IMR-90 (cell line): ENCODE results near the gene UPB1. TPM values are rescaled to one million over a fixed set of nuclear protein-coding genes. Genes with fewer than 3 reads are reported as not detected.

Source experiments
- ATAC-seq: fragments of 200-7000 bp; cut with Tn5 transposase; 2 replicates; pipeline ENCODE4 v1.9.1; 2020; ENCODE audit warnings: low read depth, mild to moderate bottlenecking, moderate library complexity
- BruUV-seq: library from RNA; stranded (reverse); fragments of 400-500 nt; replicated peaks from 2 replicates; lab custom pipeline; 2021; lab: Mats Ljungman, UMichigan
- CTCF ChIA-PET: fragments of 300-600 bp; formaldehyde crosslinking; extraction: SDS; loops from one replicate; lab custom pipeline; 2021; ENCODE audit warnings: antibody characterized with exemption; lab: Yijun Ruan, JAX
- POLR2A ChIA-PET: fragments of 300-600 bp; sonication (Branson Sonifier 250); formaldehyde crosslinking; loops from one replicate; lab custom pipeline; 2022; ENCODE audit warnings: antibody characterized with exemption; ENCODE audit not compliant: unreplicated experiment; lab: Charles Lee
- DNase-seq: peaks from one replicate; pipeline ENCODE4 v3.0.0; 2013
- H2AFZ ChIP-seq: replicated peaks from 2 replicates; pipeline ENCODE3; 2013; ENCODE audit warnings: low read length, mild to moderate bottlenecking; ENCODE audit not compliant: poor library complexity
- H2AK5ac ChIP-seq: 2 replicates; pipeline ENCODE4 v1.6.1; 2013; ENCODE audit warnings: low read depth, low read length, inconsistent platforms
- H2AK9ac ChIP-seq: replicated peaks from 2 replicates; pipeline ENCODE3; 2013; ENCODE audit warnings: mild to moderate bottlenecking, low read depth, low read length, moderate library complexity; ENCODE audit not compliant: poor library complexity
- H2BK120ac ChIP-seq: 2 replicates; pipeline ENCODE4 v1.6.1; 2013; ENCODE audit warnings: low read depth, low read length, inconsistent platforms
- H2BK15ac ChIP-seq: 3 replicates; pipeline ENCODE4 v1.6.1; 2013; ENCODE audit warnings: low read depth, low read length, inconsistent platforms
- H2BK20ac ChIP-seq: 2 replicates; pipeline ENCODE4 v1.6.1; 2013; ENCODE audit warnings: low read depth, mild to moderate bottlenecking, inconsistent platforms, low read length, moderate library complexity
- H2BK5ac ChIP-seq: 2 replicates; pipeline ENCODE4 v1.6.1; 2013; ENCODE audit warnings: mild to moderate bottlenecking, low read depth, low read length, inconsistent platforms; ENCODE audit not compliant: poor library complexity, severe bottlenecking
- H3K14ac ChIP-seq: replicated peaks from 2 replicates; pipeline ENCODE4 v1.6.1; 2013; ENCODE audit warnings: low read depth, low read length, inconsistent platforms
- H3K18ac ChIP-seq: 2 replicates; pipeline ENCODE4 v1.6.1; 2013; ENCODE audit warnings: low read depth, low read length, control low read depth
- H3K23ac ChIP-seq: 2 replicates; pipeline ENCODE4 v1.6.1; 2013; ENCODE audit warnings: low read depth, low read length, inconsistent platforms
- H3K27ac ChIP-seq: 2 replicates; pipeline ENCODE4 v1.5.1; 2013; ENCODE audit warnings: mild to moderate bottlenecking, control low read depth, low read length; ENCODE audit not compliant: insufficient read depth
- H3K27me3 ChIP-seq: 2 replicates; pipeline ENCODE4 v1.6.1; 2013; ENCODE audit warnings: low read length; ENCODE audit not compliant: control insufficient read depth, insufficient read depth
- H3K36me3 ChIP-seq: 2 replicates; pipeline ENCODE4 v1.6.1; 2013; ENCODE audit warnings: low read length, mixed read lengths; ENCODE audit not compliant: control insufficient read depth, insufficient read depth
- H3K4ac ChIP-seq: 2 replicates; pipeline ENCODE4 v1.6.1; 2013; ENCODE audit warnings: low read depth, low read length, inconsistent platforms
- H3K4me1 ChIP-seq: 2 replicates; pipeline ENCODE4 v1.6.1; 2013; ENCODE audit warnings: low read length, mixed read lengths; ENCODE audit not compliant: control insufficient read depth, insufficient read depth
- H3K4me2 ChIP-seq: 2 replicates; pipeline ENCODE4 v1.6.1; 2013; ENCODE audit warnings: low read depth, mild to moderate bottlenecking, control low read depth, low read length, moderate library complexity
- H3K4me3 ChIP-seq: 2 replicates; pipeline ENCODE4 v1.5.1; 2013; ENCODE audit warnings: low read depth, mild to moderate bottlenecking, control low read depth, low read length, moderate library complexity; ENCODE audit not compliant: insufficient read depth
- H3K56ac ChIP-seq: 2 replicates; pipeline ENCODE4 v1.6.1; 2013; ENCODE audit warnings: low read length, inconsistent platforms; ENCODE audit not compliant: insufficient read depth; ENCODE audit errors: extremely low read depth
- H3K79me1 ChIP-seq, 2 experiments: 2 replicates each; pipeline ENCODE4 v1.6.1; 2013; ENCODE audit warnings: low read length in 2 of 2, inconsistent platforms in 1 of 2, low read depth in 1 of 2
- H3K9ac ChIP-seq: 2 replicates; pipeline ENCODE4 v1.6.1; 2013; ENCODE audit warnings: low read depth, low read length, control low read depth
- H3K9me1 ChIP-seq: 2 replicates; pipeline ENCODE4 v1.6.1; 2013; ENCODE audit warnings: low read length, inconsistent platforms; ENCODE audit not compliant: insufficient read depth
- H3K9me3 ChIP-seq: 2 replicates; pipeline ENCODE4 v1.6.1; 2013; ENCODE audit warnings: low read length; ENCODE audit not compliant: control insufficient read depth, insufficient read depth
- H4K20me1 ChIP-seq: 2 replicates; pipeline ENCODE4 v1.6.1; 2013; ENCODE audit warnings: low read length, inconsistent platforms; ENCODE audit not compliant: insufficient read depth
- H4K5ac ChIP-seq: 2 replicates; pipeline ENCODE4 v1.6.1; 2013; ENCODE audit warnings: mild to moderate bottlenecking, low read depth, low read length, control low read depth
- H4K8ac ChIP-seq, 2 experiments: 2 replicates each; pipeline ENCODE4 v1.6.1; 2013; ENCODE audit warnings: low read depth in 2 of 2, low read length in 2 of 2, control low read depth in 1 of 2, inconsistent platforms in 1 of 2
- H4K91ac ChIP-seq: 2 replicates; pipeline ENCODE4 v1.6.1; 2013; ENCODE audit warnings: low read depth, low read length, inconsistent platforms; ENCODE audit not compliant: insufficient read depth
- BHLHE40 ChIP-seq: fragments of 150-350 bp; IDR thresholded peaks from 2 replicates; pipeline ENCODE4 v1.6.1; 2016; ENCODE audit warnings: mild to moderate bottlenecking, low read depth, low read length
- CEBPB ChIP-seq: IDR thresholded peaks from 2 replicates; pipeline ENCODE4 v1.6.1; 2012; ENCODE audit warnings: low read depth, low read length, improper control_type of control experiment
- CHD1 ChIP-seq: IDR thresholded peaks from 2 replicates; pipeline ENCODE4 v1.6.1; 2012; ENCODE audit warnings: low read depth, low read length, improper control_type of control experiment
- CTCF ChIP-seq: conservative IDR thresholded peaks from 2 replicates; pipeline ENCODE4 v1.5.1; 2012; ENCODE audit warnings: mild to moderate bottlenecking, low read depth, low read length, improper control_type of control experiment
- FOS ChIP-seq: fragments of 150-350 bp; IDR thresholded peaks from 2 replicates; pipeline ENCODE4 v1.6.1; 2016; ENCODE audit warnings: low read depth, low read length
- MAFK ChIP-seq: IDR thresholded peaks from 2 replicates; pipeline ENCODE4 v1.6.1; 2012; ENCODE audit warnings: low read depth, low read length, improper control_type of control experiment
- MAZ ChIP-seq: IDR thresholded peaks from 2 replicates; pipeline ENCODE4 v1.6.1; 2012; ENCODE audit warnings: low read depth, mild to moderate bottlenecking, low read length, improper control_type of control experiment, moderate library complexity, borderline replicate concordance
- MXI1 ChIP-seq: IDR thresholded peaks from 2 replicates; pipeline ENCODE4 v1.6.1; 2012; ENCODE audit warnings: low read depth, mild to moderate bottlenecking, low read length, moderate library complexity, borderline replicate concordance
- NFE2L2 ChIP-seq: fragments of 150-350 bp; IDR thresholded peaks from 2 replicates; pipeline ENCODE4 v1.6.1; 2016; ENCODE audit warnings: low read depth, mild to moderate bottlenecking, low read length
- POLR2A ChIP-seq: IDR thresholded peaks from 2 replicates; pipeline ENCODE4 v1.6.1; 2012; ENCODE audit warnings: mild to moderate bottlenecking, low read depth, low read length
- RAD21 ChIP-seq: IDR thresholded peaks from 2 replicates; pipeline ENCODE4 v1.6.1; 2012; ENCODE audit warnings: low read length, improper control_type of control experiment
- RCOR1 ChIP-seq: IDR thresholded peaks from 2 replicates; pipeline ENCODE4 v1.6.1; 2012; ENCODE audit warnings: mild to moderate bottlenecking, low read length, improper control_type of control experiment; ENCODE audit not compliant: insufficient replicate concordance
- RFX5 ChIP-seq: IDR thresholded peaks from 2 replicates; pipeline ENCODE4 v1.8.0; 2012; ENCODE audit warnings: low read depth, mild to moderate bottlenecking, low read length, moderate library complexity
- SMC3 ChIP-seq: fragments of 150-350 bp; IDR thresholded peaks from 2 replicates; pipeline ENCODE4 v1.6.1; 2016; ENCODE audit warnings: low read depth, mild to moderate bottlenecking, antibody characterized with exemption, low read length, moderate library complexity
- WGBS, 2 experiments: methylation state at CpG; one replicate each; pipeline versions ENCODE4 v1.1.5 to v1.1.7; 2013; ENCODE audit warnings: missing lambda C conversion rate in 2 of 2; ENCODE audit not compliant: insufficient read length in 1 of 2; ENCODE audit errors: extremely low coverage in 2 of 2; 5-methylcytosine and 5-hydroxymethylcytosine counted together
- dilution Hi-C: fragments of 300-500 bp; cut with HindIII; formaldehyde crosslinking; loops from one replicate; pipeline ENCODE4 v1.14.3; 2018; ENCODE audit warnings: low sequenced_read_pairs; ENCODE audit not compliant: unreplicated experiment
- in situ Hi-C: fragments of 300-500 bp; cut with MboI; formaldehyde crosslinking; loops from 3 replicates; pipeline ENCODE4 v1.14.3; 2019; ENCODE audit warnings: low sequenced_read_pairs, inconsistent platforms, mixed read lengths
- intact Hi-C: fragments of 100-400 bp; cut with micrococcal nuclease; formaldehyde crosslinking; loops from 2 replicates; pipeline ENCODE4 v1.10.0; 2022
- polyA plus RNA-seq, 3 experiments: library from polyadenylated mRNA; depleted of rRNA; stranded (reverse); fragments of >200 nt; gene quantifications; 2 replicates each; pipeline ENCODE4 v1.2.3, GENCODE V29; 2012; ENCODE audit warnings: low replicate concordance in 1 of 3
- total RNA-seq: library from RNA; depleted of rRNA; stranded (reverse); fragments of >200 nt; gene quantifications from 2 replicates; pipeline ENCODE4 v1.2.3, GENCODE V29; 2012
- TF ChIP-seq, protein P1 (sequence below): fragments of 150-350 bp; IDR thresholded peaks from 2 replicates; pipeline ENCODE4 v1.6.1; 2016; ENCODE audit warnings: low read depth, mild to moderate bottlenecking, low read length, moderate library complexity, borderline replicate concordance
- TF ChIP-seq, protein P2 (sequence below): fragments of 150-350 bp; IDR thresholded peaks from 2 replicates; pipeline ENCODE4 v1.6.1; 2017; ENCODE audit warnings: mild to moderate bottlenecking, antibody characterized with exemption, low read length, low read depth

The UPB1 gene
- total and polyA plus RNA-seq, 2 of the 4 experiments (the other 2 are of a cell fraction): under 0.01 to 0.02 TPM

DNA sequence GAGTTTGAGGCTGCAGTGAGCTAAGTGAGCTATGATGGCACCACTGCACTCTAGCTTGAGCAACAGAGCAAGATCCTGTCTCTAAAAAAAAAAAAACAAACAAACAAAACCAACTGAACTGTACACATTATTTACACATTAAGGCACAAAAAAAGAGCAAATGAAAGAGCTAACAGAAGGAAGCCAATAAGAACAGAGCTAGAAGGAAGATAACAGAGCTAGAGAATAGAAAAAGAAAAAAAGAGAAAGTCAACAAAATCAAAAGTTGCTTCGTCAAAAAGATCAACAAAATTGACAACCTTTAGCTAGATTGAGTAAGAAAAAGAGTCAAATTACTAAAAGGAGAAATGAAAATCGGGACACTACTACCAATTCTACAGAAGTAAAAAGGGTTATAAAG, 34.8 kb downstream of the UPB1 start:
- Histone ChIP-seq H4K91ac (no peak overlapping the region), H4K20me1 (no peaks in the 10 kb centered on the region), H3K27me3 (peaks cover 9% of the 10 kb centered on the region), H2AK9ac (no peak overlapping the region), H3K18ac (no peak overlapping the region), H3K9me3 (no peaks in the 10 kb centered on the region), H3K9ac (no peak overlapping the region), H3K27ac (no peak overlapping the region), H4K5ac (no peak overlapping the region), H2BK15ac (no peak overlapping the region), H3K4me2 (no peak overlapping the region), H2BK20ac (no peak overlapping the region), H3K23ac (no peak overlapping the region), H2AFZ (no peak overlapping the region), H3K36me3 (no peaks in the 10 kb centered on the region), H3K14ac (no peak overlapping the region), H2AK5ac (no peak overlapping the region), H2BK120ac (no peak overlapping the region), H3K56ac (no peak overlapping the region), H3K9me1 (no peaks in the 10 kb centered on the region), H3K4me1 (no peaks in the 10 kb centered on the region), H3K79me1 (no peaks in the 10 kb centered on the region), H3K4ac (no peak overlapping the region), H4K8ac (no peak overlapping the region), H2BK5ac (no peak overlapping the region), H3K4me3 (no peak overlapping the region)
- DNase-seq: no peak
- no peak for ATAC-seq
- no CpG with 5 or more reads among the region's 2 CpGs for WGBS, 2 experiments
- in situ Hi-C loops: no loop called here
- no TSS peak for BruUV-seq
- intact Hi-C loops: loop anchor here (5.0 kb wide), 1 partner anchor 343 kb away; no protein-coding TSS in a partner anchor
- ChIA-PET POLR2A (no interaction called here), CTCF (interaction anchor here (0.6 to 0.9 kb wide), 3 partner anchors 9 to 106 kb away, joined by 3 to 6 read pairs (median 3); no protein-coding TSS in a partner anchor)
- dilution Hi-C loops: no loop called here
- TF ChIP-seq, protein P1, sequence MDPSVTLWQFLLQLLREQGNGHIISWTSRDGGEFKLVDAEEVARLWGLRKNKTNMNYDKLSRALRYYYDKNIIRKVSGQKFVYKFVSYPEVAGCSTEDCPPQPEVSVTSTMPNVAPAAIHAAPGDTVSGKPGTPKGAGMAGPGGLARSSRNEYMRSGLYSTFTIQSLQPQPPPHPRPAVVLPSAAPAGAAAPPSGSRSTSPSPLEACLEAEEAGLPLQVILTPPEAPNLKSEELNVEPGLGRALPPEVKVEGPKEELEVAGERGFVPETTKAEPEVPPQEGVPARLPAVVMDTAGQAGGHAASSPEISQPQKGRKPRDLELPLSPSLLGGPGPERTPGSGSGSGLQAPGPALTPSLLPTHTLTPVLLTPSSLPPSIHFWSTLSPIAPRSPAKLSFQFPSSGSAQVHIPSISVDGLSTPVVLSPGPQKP: no peak
- no peak for TF ChIP-seq RAD21
- no peak for TF ChIP-seq CHD1
- TF ChIP-seq CTCF: no peak
- no peak for TF ChIP-seq MAZ
- no peak for TF ChIP-seq CEBPB
- TF ChIP-seq NFE2L2: no peak
- TF ChIP-seq SMC3: no peak
- TF ChIP-seq MXI1: no peak
- no peak for TF ChIP-seq BHLHE40
- TF ChIP-seq RCOR1: no peak
- TF ChIP-seq RFX5: no peak
- TF ChIP-seq, protein P2, sequence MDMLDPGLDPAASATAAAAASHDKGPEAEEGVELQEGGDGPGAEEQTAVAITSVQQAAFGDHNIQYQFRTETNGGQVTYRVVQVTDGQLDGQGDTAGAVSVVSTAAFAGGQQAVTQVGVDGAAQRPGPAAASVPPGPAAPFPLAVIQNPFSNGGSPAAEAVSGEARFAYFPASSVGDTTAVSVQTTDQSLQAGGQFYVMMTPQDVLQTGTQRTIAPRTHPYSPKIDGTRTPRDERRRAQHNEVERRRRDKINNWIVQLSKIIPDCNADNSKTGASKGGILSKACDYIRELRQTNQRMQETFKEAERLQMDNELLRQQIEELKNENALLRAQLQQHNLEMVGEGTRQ: no peak
- no peak for TF ChIP-seq POLR2A
- no peak for TF ChIP-seq MAFK
- no peak for TF ChIP-seq FOS
